Neural cell (in vitro differentiated cells): Measurements from ENCODE around the gene FOLR3. TPM values are rescaled to one million over a fixed set of nuclear protein-coding genes. Genes with fewer than 3 reads are reported as not detected.
A peak's percentile ranks its signal among the peaks of the same experiment; 100 is the strongest.

Experiments
- H2AFZ ChIP-seq: fragments of 200-600, 300-800 bp; sonication (generic), shearing (Covaris generic); 2 replicates; pipeline ENCODE4 v1.6.0; 2014; ENCODE audit warnings: low read depth, mild to moderate bottlenecking, antibody characterized with exemption, low read length, moderate library complexity
- H3F3A ChIP-seq: fragments of 200-600 bp; shearing (Covaris generic); 2 replicates; pipeline ENCODE4 v1.6.1; 2016; ENCODE audit warnings: mild to moderate bottlenecking, moderate library complexity, mixed read lengths, antibody characterized with exemption, low read length; ENCODE audit not compliant: insufficient read depth, poor library complexity, severe bottlenecking
- H3K27ac ChIP-seq: fragments of 200-600, 300-800 bp; sonication (generic), shearing (Covaris generic); 2 replicates; pipeline ENCODE4 v1.5.1; 2014; ENCODE audit warnings: mild to moderate bottlenecking, low read length, moderate library complexity
- H3K27me3 ChIP-seq: fragments of 300-800, 200-600 bp; sonication (generic), shearing (Covaris generic); 2 replicates; pipeline ENCODE4 v1.6.0; 2014; ENCODE audit warnings: mild to moderate bottlenecking, low read depth, low read length, moderate library complexity; ENCODE audit not compliant: insufficient read depth
- H3K36me3 ChIP-seq: fragments of 300-800, 200-600 bp; sonication (generic), shearing (Covaris generic); 2 replicates; pipeline ENCODE4 v1.5.1; 2014; ENCODE audit warnings: mild to moderate bottlenecking, antibody characterized with exemption, low read length, moderate library complexity; ENCODE audit not compliant: insufficient read depth
- H3K4me2 ChIP-seq: fragments of 300-800, 200-600 bp; sonication (generic), shearing (Covaris generic); 2 replicates; pipeline ENCODE4 v1.6.0; 2014; ENCODE audit warnings: mild to moderate bottlenecking, low read length
- H3K4me3 ChIP-seq: fragments of 300-800, 200-600 bp; sonication (generic), shearing (Covaris generic); 2 replicates; pipeline ENCODE4 v1.5.1; 2014; ENCODE audit warnings: mild to moderate bottlenecking, low read length, moderate library complexity
- H3K79me2 ChIP-seq: fragments of 200-600 bp; shearing (Covaris generic); replicated peaks from 2 replicates; pipeline ENCODE4 v1.6.0; 2014; ENCODE audit warnings: mild to moderate bottlenecking, low read length, moderate library complexity; ENCODE audit not compliant: insufficient read depth
- H3K9ac ChIP-seq: fragments of 300-800, 200-600 bp; sonication (generic), shearing (Covaris generic); 2 replicates; pipeline ENCODE4 v1.6.1; 2016; ENCODE audit warnings: mild to moderate bottlenecking, low read length, mixed read lengths
- H3K9me2 ChIP-seq: fragments of 200-600 bp; shearing (Covaris generic); 2 replicates; pipeline ENCODE4 v1.6.1; 2016; ENCODE audit warnings: mild to moderate bottlenecking, low read length, mixed read lengths; ENCODE audit not compliant: insufficient read depth
- H3K9me3 ChIP-seq: fragments of 200-600, 300-800 bp; sonication (generic), shearing (Covaris generic); 2 replicates; pipeline ENCODE4 v1.6.1; 2016; ENCODE audit warnings: mild to moderate bottlenecking, mixed run types, low read length, moderate library complexity, mixed read lengths
- H4K20me1 ChIP-seq: fragments of 200-600 bp; shearing (Covaris generic); 2 replicates; pipeline ENCODE4 v1.6.1; 2016; ENCODE audit warnings: mild to moderate bottlenecking, mixed run types; ENCODE audit not compliant: insufficient read depth
- EP300 ChIP-seq: fragments of 450-650 bp; conservative IDR thresholded peaks from 2 replicates; pipeline ENCODE4 v1.6.1; 2014; ENCODE audit warnings: antibody characterized with exemption, mild to moderate bottlenecking, moderate library complexity; ENCODE audit not compliant: poor library complexity, severe bottlenecking
- EZH2 ChIP-seq: fragments of 200-600, 300-800 bp; shearing (Covaris generic), sonication (generic); IDR thresholded peaks from 2 replicates; pipeline ENCODE4 v1.6.1; 2014; ENCODE audit warnings: antibody characterized with exemption, low read length, borderline replicate concordance, mild to moderate bottlenecking; ENCODE audit not compliant: insufficient read depth, poor library complexity, severe bottlenecking
- MXI1 ChIP-seq: fragments of 450-650 bp; conservative IDR thresholded peaks from 2 replicates; pipeline ENCODE4 v1.6.1; 2014; ENCODE audit warnings: antibody characterized with exemption, mild to moderate bottlenecking; ENCODE audit not compliant: poor library complexity, severe bottlenecking
- POLR2AphosphoS5 ChIP-seq: IDR thresholded peaks from 2 replicates; pipeline ENCODE4 v1.6.1; 2012
- RAD21 ChIP-seq: fragments of 450-650 bp; conservative IDR thresholded peaks from 2 replicates; pipeline ENCODE4 v1.6.1; 2014; ENCODE audit warnings: antibody characterized with exemption, mild to moderate bottlenecking, moderate library complexity
- TAF1 ChIP-seq: IDR thresholded peaks from 2 replicates; pipeline ENCODE4 v1.6.1; 2012; ENCODE audit warnings: low read depth
- polyA plus RNA-seq: library from polyadenylated mRNA; depleted of rRNA; stranded (reverse); fragments of >200 nt; gene quantifications from 2 replicates; pipeline ENCODE4 v1.2.3, GENCODE V29; 2014
- TF ChIP-seq, protein P1 (sequence below): fragments of 450-650 bp; IDR thresholded peaks from 2 replicates; pipeline ENCODE4 v1.5.1; 2014; ENCODE audit warnings: antibody characterized with exemption, mild to moderate bottlenecking, moderate library complexity; ENCODE audit not compliant: poor library complexity, severe bottlenecking
- TF ChIP-seq, protein P2 (sequence below): IDR thresholded peaks from 2 replicates; pipeline ENCODE4 v1.6.1; 2012; ENCODE audit warnings: borderline replicate concordance

Gene FOLR3
- polyA plus RNA-seq, 1 donor from 2014 or later, result not detected

DNA sequence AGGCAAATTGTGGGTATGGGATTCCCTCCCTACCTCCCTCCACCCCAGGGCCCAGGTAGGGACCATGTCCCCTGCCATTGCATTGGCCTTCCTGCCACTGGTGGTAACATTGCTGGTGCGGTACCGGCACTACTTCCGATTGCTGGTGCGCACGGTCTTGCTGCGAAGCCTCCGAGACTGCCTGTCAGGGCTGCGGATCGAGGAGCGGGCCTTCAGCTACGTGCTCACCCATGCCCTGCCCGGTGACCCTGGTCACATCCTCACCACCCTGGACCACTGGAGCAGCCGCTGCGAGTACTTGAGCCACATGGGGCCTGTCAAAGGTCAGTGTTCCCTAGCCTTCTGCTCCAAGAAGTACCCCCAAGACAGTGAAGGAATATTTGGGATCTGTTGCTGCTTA, 29.6 kb upstream of the FOLR3 start, which contains the start of gene TOMT:
Gene TOMT, plus strand, starts transcription at position 37 of the 400 bp plus-strand sequence. Its CDS starts 28 bp downstream, at position 65.
- Histone ChIP-seq H3F3A (no peaks in the 10 kb centered on the region), H3K9me3 (no peaks in the 10 kb centered on the region)
- TF ChIP-seq RAD21 (no peak), EP300 (no peak), MXI1 (no peak), TAF1 (no peak), POLR2AphosphoS5 (no peak)
- TF ChIP-seq, protein P1, sequence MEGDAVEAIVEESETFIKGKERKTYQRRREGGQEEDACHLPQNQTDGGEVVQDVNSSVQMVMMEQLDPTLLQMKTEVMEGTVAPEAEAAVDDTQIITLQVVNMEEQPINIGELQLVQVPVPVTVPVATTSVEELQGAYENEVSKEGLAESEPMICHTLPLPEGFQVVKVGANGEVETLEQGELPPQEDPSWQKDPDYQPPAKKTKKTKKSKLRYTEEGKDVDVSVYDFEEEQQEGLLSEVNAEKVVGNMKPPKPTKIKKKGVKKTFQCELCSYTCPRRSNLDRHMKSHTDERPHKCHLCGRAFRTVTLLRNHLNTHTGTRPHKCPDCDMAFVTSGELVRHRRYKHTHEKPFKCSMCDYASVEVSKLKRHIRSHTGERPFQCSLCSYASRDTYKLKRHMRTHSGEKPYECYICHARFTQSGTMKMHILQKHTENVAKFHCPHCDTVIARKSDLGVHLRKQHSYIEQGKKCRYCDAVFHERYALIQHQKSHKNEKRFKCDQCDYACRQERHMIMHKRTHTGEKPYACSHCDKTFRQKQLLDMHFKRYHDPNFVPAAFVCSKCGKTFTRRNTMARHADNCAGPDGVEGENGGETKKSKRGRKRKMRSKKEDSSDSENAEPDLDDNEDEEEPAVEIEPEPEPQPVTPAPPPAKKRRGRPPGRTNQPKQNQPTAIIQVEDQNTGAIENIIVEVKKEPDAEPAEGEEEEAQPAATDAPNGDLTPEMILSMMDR, result no peak
- TF ChIP-seq, protein P2, sequence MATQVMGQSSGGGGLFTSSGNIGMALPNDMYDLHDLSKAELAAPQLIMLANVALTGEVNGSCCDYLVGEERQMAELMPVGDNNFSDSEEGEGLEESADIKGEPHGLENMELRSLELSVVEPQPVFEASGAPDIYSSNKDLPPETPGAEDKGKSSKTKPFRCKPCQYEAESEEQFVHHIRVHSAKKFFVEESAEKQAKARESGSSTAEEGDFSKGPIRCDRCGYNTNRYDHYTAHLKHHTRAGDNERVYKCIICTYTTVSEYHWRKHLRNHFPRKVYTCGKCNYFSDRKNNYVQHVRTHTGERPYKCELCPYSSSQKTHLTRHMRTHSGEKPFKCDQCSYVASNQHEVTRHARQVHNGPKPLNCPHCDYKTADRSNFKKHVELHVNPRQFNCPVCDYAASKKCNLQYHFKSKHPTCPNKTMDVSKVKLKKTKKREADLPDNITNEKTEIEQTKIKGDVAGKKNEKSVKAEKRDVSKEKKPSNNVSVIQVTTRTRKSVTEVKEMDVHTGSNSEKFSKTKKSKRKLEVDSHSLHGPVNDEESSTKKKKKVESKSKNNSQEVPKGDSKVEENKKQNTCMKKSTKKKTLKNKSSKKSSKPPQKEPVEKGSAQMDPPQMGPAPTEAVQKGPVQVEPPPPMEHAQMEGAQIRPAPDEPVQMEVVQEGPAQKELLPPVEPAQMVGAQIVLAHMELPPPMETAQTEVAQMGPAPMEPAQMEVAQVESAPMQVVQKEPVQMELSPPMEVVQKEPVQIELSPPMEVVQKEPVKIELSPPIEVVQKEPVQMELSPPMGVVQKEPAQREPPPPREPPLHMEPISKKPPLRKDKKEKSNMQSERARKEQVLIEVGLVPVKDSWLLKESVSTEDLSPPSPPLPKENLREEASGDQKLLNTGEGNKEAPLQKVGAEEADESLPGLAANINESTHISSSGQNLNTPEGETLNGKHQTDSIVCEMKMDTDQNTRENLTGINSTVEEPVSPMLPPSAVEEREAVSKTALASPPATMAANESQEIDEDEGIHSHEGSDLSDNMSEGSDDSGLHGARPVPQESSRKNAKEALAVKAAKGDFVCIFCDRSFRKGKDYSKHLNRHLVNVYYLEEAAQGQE, result no peak

DNA sequence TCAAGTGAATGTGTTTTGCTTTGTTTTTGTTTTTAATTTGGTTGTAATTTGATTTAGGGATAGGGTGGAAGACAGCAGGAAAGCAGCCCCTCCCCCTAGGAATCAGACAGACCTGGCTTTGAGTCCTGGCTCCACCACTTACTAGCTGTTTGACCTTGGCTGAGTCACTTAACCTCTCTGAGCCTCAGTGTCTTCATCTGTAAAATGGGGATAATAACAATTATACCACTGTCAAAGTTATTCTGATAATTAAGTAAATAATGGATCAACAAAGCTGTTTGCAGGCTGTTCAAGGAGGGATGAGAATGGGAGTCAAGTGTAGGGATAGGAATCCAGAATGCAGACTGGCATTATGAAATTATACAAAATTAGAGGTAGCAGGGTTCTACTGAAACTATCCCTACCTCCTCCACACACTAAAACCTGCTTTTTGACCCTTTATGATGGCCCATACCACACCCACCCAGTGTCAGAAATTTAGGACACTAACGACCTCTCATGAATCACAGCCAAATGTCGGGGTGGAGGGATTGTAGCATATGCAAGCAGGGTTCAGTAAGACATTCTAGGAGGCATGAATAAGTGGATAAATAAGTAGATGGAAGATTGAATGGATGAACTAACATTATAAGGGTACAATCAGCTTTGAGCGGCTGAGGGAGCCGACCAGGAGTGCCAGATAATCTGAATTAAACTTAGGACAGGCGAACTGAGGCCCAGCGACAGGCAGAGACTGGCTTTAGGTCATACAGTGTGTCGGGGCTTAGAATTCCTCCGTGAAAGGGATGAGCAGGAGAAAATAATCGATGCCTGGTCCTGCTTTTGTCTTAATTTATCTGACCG, 24.0 kb upstream of the FOLR3 start:
- peak overlapping the region; percentile 73 for H3K4me3 ChIP-seq
- H3K27ac ChIP-seq, result peak overlapping the region; percentile 99
- no peaks in the 10 kb centered on the region for H3K9me2 ChIP-seq
- H3K4me2 ChIP-seq, result peak overlapping the region; percentile 96
- H3K9me3 ChIP-seq, result no peaks in the 10 kb centered on the region
- no peaks in the 10 kb centered on the region for H4K20me1 ChIP-seq
- H3K27me3 ChIP-seq, result no peaks in the 10 kb centered on the region
- H3F3A ChIP-seq, result no peaks in the 10 kb centered on the region
- no peaks in the 10 kb centered on the region for H3K79me2 ChIP-seq
- H3K36me3 ChIP-seq, result no peaks in the 10 kb centered on the region
- peak overlapping the region; percentile 97 for H3K9ac ChIP-seq
- H2AFZ ChIP-seq, result peak overlapping the region; percentile 69
- no peak for TF ChIP-seq EZH2
- no peak for TF ChIP-seq POLR2AphosphoS5

More for the DNA sequence above, 29.6 kb upstream of the FOLR3 start, which contains the start of gene TOMT:
- no peaks in the 10 kb centered on the region for H3K27me3 ChIP-seq
- H3K9ac ChIP-seq, result no peak within 1 kb of the TSS
- H3K27ac ChIP-seq, result no peak within 1 kb of the TSS
- H3K4me2 ChIP-seq, result no peak within 1 kb of the TSS
- no peaks in the 10 kb centered on the region for H3K9me2 ChIP-seq
- H2AFZ ChIP-seq, result no peak within 1 kb of the TSS
- no peaks in the 10 kb centered on the region for H4K20me1 ChIP-seq
- H3K36me3 ChIP-seq, result no peaks in the 10 kb centered on the region
- no peak within 1 kb of the TSS for H3K4me3 ChIP-seq
- peaks cover 20% of the 10 kb centered on the region for H3K79me2 ChIP-seq
